ENCODE results near the gene GALNS.

DNA sequence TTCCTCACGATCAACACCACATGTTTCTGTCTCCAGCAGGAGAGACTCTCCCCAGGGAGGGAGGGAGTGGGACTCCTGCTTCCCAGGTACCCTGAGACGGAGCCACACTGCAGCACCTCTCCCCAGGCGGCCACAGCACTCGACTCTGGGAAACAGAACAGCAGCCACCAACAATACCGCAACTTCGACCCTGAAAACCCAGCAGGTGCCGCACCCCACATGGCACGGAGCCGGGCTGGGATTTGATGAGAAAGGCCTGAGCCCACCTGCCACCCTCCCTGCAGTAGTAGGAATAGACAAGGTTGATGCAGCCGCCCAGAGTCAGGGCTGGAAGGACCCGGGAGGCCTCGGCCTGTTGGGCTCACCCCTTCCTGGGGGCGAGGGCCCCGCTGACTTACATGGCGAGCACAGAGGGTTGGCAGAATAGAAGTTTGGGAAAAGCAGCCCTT, 14.4 kb downstream of the GALNS start:
- TF ChIP-seq POLR2A (IDR thresholded peaks at IDR 0.05; ENCODE audit: low read length): no peak
- TF ChIP-seq GATA1 (IDR thresholded peaks at IDR 0.05; ENCODE audit: low read depth, low read length): no peak
